GM12872 (cell line): ENCODE data around the gene ADGRG3.

Experiments used
- TF ChIP-seq, protein P1 (sequence below): IDR thresholded peaks from 3 replicates; pipeline ENCODE4 v1.5.1; 2011; ENCODE audit warnings: low read depth, mild to moderate bottlenecking, low read length, moderate library complexity; ENCODE audit not compliant: insufficient read depth

The ADGRG3 gene

DNA sequence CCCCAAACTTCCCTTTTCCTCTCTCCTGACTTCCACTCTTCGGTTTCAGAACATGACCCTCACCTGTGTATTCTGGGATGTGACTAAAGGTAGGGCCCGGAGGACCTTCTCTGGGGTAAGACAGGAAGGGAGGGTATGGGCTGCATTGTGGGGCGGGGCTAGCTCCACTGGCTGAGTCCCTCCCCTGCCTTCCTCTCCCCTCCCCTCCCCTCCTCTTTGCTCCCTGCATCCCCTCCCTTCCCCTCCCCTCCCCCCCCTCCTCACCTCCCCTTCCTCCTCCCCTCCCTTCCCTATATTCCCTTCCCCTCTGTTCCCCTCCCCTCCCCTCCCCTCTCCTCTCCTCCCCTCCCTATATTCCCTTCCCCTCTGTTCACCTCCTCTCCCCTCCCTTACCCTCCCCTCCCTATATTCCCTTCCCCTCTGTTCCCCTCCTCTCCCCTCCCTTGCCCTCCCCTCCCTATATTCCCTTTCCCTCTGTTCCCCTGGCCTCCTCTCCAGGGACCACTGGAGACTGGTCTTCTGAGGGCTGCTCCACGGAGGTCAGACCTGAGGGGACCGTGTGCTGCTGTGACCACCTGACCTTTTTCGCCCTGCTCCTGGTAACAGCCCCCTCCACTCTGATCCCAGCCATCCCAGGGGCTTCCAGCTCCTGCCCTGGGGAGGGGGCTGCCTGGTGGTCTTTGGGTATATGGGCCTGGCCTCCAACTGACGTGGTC, 11.8 kb downstream of the ADGRG3 start:
- TF ChIP-seq, protein P1, sequence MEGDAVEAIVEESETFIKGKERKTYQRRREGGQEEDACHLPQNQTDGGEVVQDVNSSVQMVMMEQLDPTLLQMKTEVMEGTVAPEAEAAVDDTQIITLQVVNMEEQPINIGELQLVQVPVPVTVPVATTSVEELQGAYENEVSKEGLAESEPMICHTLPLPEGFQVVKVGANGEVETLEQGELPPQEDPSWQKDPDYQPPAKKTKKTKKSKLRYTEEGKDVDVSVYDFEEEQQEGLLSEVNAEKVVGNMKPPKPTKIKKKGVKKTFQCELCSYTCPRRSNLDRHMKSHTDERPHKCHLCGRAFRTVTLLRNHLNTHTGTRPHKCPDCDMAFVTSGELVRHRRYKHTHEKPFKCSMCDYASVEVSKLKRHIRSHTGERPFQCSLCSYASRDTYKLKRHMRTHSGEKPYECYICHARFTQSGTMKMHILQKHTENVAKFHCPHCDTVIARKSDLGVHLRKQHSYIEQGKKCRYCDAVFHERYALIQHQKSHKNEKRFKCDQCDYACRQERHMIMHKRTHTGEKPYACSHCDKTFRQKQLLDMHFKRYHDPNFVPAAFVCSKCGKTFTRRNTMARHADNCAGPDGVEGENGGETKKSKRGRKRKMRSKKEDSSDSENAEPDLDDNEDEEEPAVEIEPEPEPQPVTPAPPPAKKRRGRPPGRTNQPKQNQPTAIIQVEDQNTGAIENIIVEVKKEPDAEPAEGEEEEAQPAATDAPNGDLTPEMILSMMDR = no peak

- TF ChIP-seq, protein P1 = no peak
These were observed 12.8 kb downstream of the ADGRG3 start for GRCh38 chr16:57680842-57681375.

GRCh38 chr16:57681950-57682728, 14.0 kb downstream of the ADGRG3 start:
- TF ChIP-seq, protein P1 = no peak

DNA sequence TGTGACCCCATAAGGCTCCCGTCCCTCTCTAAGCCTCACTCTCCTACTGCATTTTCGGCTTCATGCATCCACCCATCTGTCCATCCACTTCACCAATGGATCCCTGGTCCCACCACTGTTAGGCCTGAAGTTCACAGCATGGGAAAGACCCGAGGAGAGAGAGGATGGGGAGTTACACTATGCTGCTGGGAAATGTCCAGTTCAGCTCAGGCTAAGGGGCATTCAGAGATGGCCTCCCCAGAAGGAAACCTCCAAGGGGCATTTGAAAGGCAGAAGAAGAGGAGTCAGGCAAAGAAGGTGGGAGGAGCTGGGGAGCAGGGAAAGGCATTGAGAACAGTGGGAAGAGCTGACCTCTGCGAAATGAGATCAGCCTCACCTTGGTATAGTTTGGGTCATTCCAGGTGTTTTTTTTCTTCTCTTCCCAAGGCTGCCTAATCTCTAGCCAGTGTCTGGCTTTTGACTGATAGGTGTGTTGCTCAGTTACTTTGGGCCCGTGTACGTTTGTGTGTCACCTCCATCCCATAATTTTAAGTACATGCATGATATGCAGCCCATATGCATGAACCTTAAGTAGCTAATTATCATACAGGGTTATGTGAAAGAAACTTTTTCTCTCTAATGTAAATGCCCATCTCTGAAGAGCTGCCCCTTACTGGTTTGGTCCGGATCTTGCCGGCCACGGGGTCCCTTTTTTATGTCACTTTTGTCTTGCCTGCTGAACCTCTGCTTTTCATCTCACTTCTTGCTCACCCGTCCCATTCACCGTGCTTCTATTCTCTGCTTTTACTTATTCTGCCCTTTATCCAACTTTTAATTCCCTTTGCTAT, 14.9 kb downstream of the ADGRG3 start:
- TF ChIP-seq, protein P1 = no peak

DNA sequence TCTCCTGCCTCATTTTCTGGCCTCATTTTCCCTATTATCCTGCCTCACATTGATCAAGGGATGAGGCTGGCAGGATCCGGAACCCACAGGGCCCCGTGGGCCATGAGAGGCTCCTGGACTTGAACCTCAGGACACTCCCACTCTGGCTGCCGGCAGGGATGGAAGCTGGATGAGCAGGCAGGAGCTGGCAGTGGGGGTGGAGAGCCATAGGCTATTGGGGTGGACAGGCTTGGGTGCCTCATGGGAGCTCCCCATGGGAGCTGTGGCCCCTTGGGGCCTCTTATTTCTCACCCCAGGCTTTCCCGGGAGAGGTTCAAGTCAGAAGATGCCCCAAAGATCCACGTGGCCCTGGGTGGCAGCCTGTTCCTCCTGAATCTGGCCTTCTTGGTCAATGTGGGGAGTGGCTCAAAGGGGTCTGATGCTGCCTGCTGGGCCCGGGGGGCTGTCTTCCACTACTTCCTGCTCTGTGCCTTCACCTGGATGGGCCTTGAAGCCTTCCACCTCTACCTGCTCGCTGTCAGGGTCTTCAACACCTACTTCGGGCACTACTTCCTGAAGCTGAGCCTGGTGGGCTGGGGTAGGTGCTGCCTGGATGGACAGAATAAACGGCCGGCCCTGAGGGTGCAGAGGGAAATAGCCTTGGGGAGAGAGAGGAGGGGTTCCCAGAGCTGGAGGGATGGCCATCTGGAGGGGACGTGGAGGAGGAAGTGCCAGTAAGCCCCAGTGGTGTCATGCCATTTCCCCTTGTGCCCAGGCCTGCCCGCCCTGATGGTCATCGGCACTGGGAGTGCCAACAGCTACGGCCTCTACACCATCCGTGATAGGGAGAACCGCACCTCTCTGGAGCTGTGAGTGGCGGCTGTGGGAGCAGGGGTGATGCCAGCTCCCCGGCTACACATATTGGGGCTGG, 15.8 kb downstream of the ADGRG3 start:
- TF ChIP-seq, protein P1 = no peak

GRCh38 chr16:57684626-57685358, 16.7 kb downstream of the ADGRG3 start:
- TF ChIP-seq, protein P1 = no peak
